IMR-90 (cell line): Measurements from ENCODE around the gene EML6. TPM values are rescaled to one million over a fixed set of nuclear protein-coding genes. Genes with fewer than 3 reads are reported as not detected.

Source experiments
- ATAC-seq: fragments of 200-7000 bp; cut with Tn5 transposase; 2 replicates; pipeline ENCODE4 v1.9.1; 2020; ENCODE audit warnings: low read depth, mild to moderate bottlenecking, moderate library complexity
- BruUV-seq: library from RNA; stranded (reverse); fragments of 400-500 nt; replicated peaks from 2 replicates; lab custom pipeline; 2021; lab: Mats Ljungman, UMichigan
- CTCF ChIA-PET: fragments of 300-600 bp; formaldehyde crosslinking; extraction: SDS; loops from one replicate; lab custom pipeline; 2021; ENCODE audit warnings: antibody characterized with exemption; lab: Yijun Ruan, JAX
- POLR2A ChIA-PET: fragments of 300-600 bp; sonication (Branson Sonifier 250); formaldehyde crosslinking; loops from one replicate; lab custom pipeline; 2022; ENCODE audit warnings: antibody characterized with exemption; ENCODE audit not compliant: unreplicated experiment; lab: Charles Lee
- DNase-seq: peaks from one replicate; pipeline ENCODE4 v3.0.0; 2013
- H2AFZ ChIP-seq: replicated peaks from 2 replicates; pipeline ENCODE3; 2013; ENCODE audit warnings: low read length, mild to moderate bottlenecking; ENCODE audit not compliant: poor library complexity
- H2AK5ac ChIP-seq: 2 replicates; pipeline ENCODE4 v1.6.1; 2013; ENCODE audit warnings: low read depth, low read length, inconsistent platforms
- H2AK9ac ChIP-seq: replicated peaks from 2 replicates; pipeline ENCODE3; 2013; ENCODE audit warnings: mild to moderate bottlenecking, low read depth, low read length, moderate library complexity; ENCODE audit not compliant: poor library complexity
- H2BK120ac ChIP-seq: 2 replicates; pipeline ENCODE4 v1.6.1; 2013; ENCODE audit warnings: low read depth, low read length, inconsistent platforms
- H2BK15ac ChIP-seq: 3 replicates; pipeline ENCODE4 v1.6.1; 2013; ENCODE audit warnings: low read depth, low read length, inconsistent platforms
- H2BK20ac ChIP-seq: 2 replicates; pipeline ENCODE4 v1.6.1; 2013; ENCODE audit warnings: low read depth, mild to moderate bottlenecking, inconsistent platforms, low read length, moderate library complexity
- H2BK5ac ChIP-seq: 2 replicates; pipeline ENCODE4 v1.6.1; 2013; ENCODE audit warnings: mild to moderate bottlenecking, low read depth, low read length, inconsistent platforms; ENCODE audit not compliant: poor library complexity, severe bottlenecking
- H3K14ac ChIP-seq: replicated peaks from 2 replicates; pipeline ENCODE4 v1.6.1; 2013; ENCODE audit warnings: low read depth, low read length, inconsistent platforms
- H3K18ac ChIP-seq: 2 replicates; pipeline ENCODE4 v1.6.1; 2013; ENCODE audit warnings: low read depth, low read length, control low read depth
- H3K23ac ChIP-seq: 2 replicates; pipeline ENCODE4 v1.6.1; 2013; ENCODE audit warnings: low read depth, low read length, inconsistent platforms
- H3K27ac ChIP-seq: 2 replicates; pipeline ENCODE4 v1.5.1; 2013; ENCODE audit warnings: mild to moderate bottlenecking, control low read depth, low read length; ENCODE audit not compliant: insufficient read depth
- H3K27me3 ChIP-seq: 2 replicates; pipeline ENCODE4 v1.6.1; 2013; ENCODE audit warnings: low read length; ENCODE audit not compliant: control insufficient read depth, insufficient read depth
- H3K36me3 ChIP-seq: 2 replicates; pipeline ENCODE4 v1.6.1; 2013; ENCODE audit warnings: low read length, mixed read lengths; ENCODE audit not compliant: control insufficient read depth, insufficient read depth
- H3K4ac ChIP-seq: 2 replicates; pipeline ENCODE4 v1.6.1; 2013; ENCODE audit warnings: low read depth, low read length, inconsistent platforms
- H3K4me1 ChIP-seq: 2 replicates; pipeline ENCODE4 v1.6.1; 2013; ENCODE audit warnings: low read length, mixed read lengths; ENCODE audit not compliant: control insufficient read depth, insufficient read depth
- H3K4me2 ChIP-seq: 2 replicates; pipeline ENCODE4 v1.6.1; 2013; ENCODE audit warnings: low read depth, mild to moderate bottlenecking, control low read depth, low read length, moderate library complexity
- H3K4me3 ChIP-seq: 2 replicates; pipeline ENCODE4 v1.5.1; 2013; ENCODE audit warnings: low read depth, mild to moderate bottlenecking, control low read depth, low read length, moderate library complexity; ENCODE audit not compliant: insufficient read depth
- H3K56ac ChIP-seq: 2 replicates; pipeline ENCODE4 v1.6.1; 2013; ENCODE audit warnings: low read length, inconsistent platforms; ENCODE audit not compliant: insufficient read depth; ENCODE audit errors: extremely low read depth
- H3K79me1 ChIP-seq, 2 experiments: 2 replicates each; pipeline ENCODE4 v1.6.1; 2013; ENCODE audit warnings: low read length in 2 of 2, inconsistent platforms in 1 of 2, low read depth in 1 of 2
- H3K9ac ChIP-seq: 2 replicates; pipeline ENCODE4 v1.6.1; 2013; ENCODE audit warnings: low read depth, low read length, control low read depth
- H3K9me1 ChIP-seq: 2 replicates; pipeline ENCODE4 v1.6.1; 2013; ENCODE audit warnings: low read length, inconsistent platforms; ENCODE audit not compliant: insufficient read depth
- H3K9me3 ChIP-seq: 2 replicates; pipeline ENCODE4 v1.6.1; 2013; ENCODE audit warnings: low read length; ENCODE audit not compliant: control insufficient read depth, insufficient read depth
- H4K20me1 ChIP-seq: 2 replicates; pipeline ENCODE4 v1.6.1; 2013; ENCODE audit warnings: low read length, inconsistent platforms; ENCODE audit not compliant: insufficient read depth
- H4K5ac ChIP-seq: 2 replicates; pipeline ENCODE4 v1.6.1; 2013; ENCODE audit warnings: mild to moderate bottlenecking, low read depth, low read length, control low read depth
- H4K8ac ChIP-seq, 2 experiments: 2 replicates each; pipeline ENCODE4 v1.6.1; 2013; ENCODE audit warnings: low read depth in 2 of 2, low read length in 2 of 2, control low read depth in 1 of 2, inconsistent platforms in 1 of 2
- H4K91ac ChIP-seq: 2 replicates; pipeline ENCODE4 v1.6.1; 2013; ENCODE audit warnings: low read depth, low read length, inconsistent platforms; ENCODE audit not compliant: insufficient read depth
- CEBPB ChIP-seq: IDR thresholded peaks from 2 replicates; pipeline ENCODE4 v1.6.1; 2012; ENCODE audit warnings: low read depth, low read length, improper control_type of control experiment
- MAFK ChIP-seq: IDR thresholded peaks from 2 replicates; pipeline ENCODE4 v1.6.1; 2012; ENCODE audit warnings: low read depth, low read length, improper control_type of control experiment
- RCOR1 ChIP-seq: IDR thresholded peaks from 2 replicates; pipeline ENCODE4 v1.6.1; 2012; ENCODE audit warnings: mild to moderate bottlenecking, low read length, improper control_type of control experiment; ENCODE audit not compliant: insufficient replicate concordance
- SMC3 ChIP-seq: fragments of 150-350 bp; IDR thresholded peaks from 2 replicates; pipeline ENCODE4 v1.6.1; 2016; ENCODE audit warnings: low read depth, mild to moderate bottlenecking, antibody characterized with exemption, low read length, moderate library complexity
- WGBS, 2 experiments: methylation state at CpG; one replicate each; pipeline versions ENCODE4 v1.1.5 to v1.1.7; 2013; ENCODE audit warnings: missing lambda C conversion rate in 2 of 2; ENCODE audit not compliant: insufficient read length in 1 of 2; ENCODE audit errors: extremely low coverage in 2 of 2; 5-methylcytosine and 5-hydroxymethylcytosine counted together
- dilution Hi-C: fragments of 300-500 bp; cut with HindIII; formaldehyde crosslinking; loops from one replicate; pipeline ENCODE4 v1.14.3; 2018; ENCODE audit warnings: low sequenced_read_pairs; ENCODE audit not compliant: unreplicated experiment
- in situ Hi-C: fragments of 300-500 bp; cut with MboI; formaldehyde crosslinking; loops from 3 replicates; pipeline ENCODE4 v1.14.3; 2019; ENCODE audit warnings: low sequenced_read_pairs, inconsistent platforms, mixed read lengths
- intact Hi-C: fragments of 100-400 bp; cut with micrococcal nuclease; formaldehyde crosslinking; loops from 2 replicates; pipeline ENCODE4 v1.10.0; 2022
- polyA plus RNA-seq, 3 experiments: library from polyadenylated mRNA; depleted of rRNA; stranded (reverse); fragments of >200 nt; gene quantifications; 2 replicates each; pipeline ENCODE4 v1.2.3, GENCODE V29; 2012; ENCODE audit warnings: low replicate concordance in 1 of 3
- total RNA-seq: library from RNA; depleted of rRNA; stranded (reverse); fragments of >200 nt; gene quantifications from 2 replicates; pipeline ENCODE4 v1.2.3, GENCODE V29; 2012

EML6 gene
- total and polyA plus RNA-seq, 2 of the 4 experiments (the other 2 are of a cell fraction): 0.18 to 0.19 TPM

- Histone ChIP-seq H3K27me3 (no peaks in the 10 kb centered on the region), H3K4me1 (peaks cover 2% of the 10 kb centered on the region), H2BK5ac (no peak overlapping the region), H3K23ac (no peak overlapping the region), H2AFZ (no peak overlapping the region), H3K9ac (no peak overlapping the region), H3K56ac (no peak overlapping the region), H3K18ac (no peak overlapping the region; the same call in 1 of the 2 replicates), H4K8ac (no peak overlapping the region), H3K4ac (no peak overlapping the region), H3K36me3 (no peaks in the 10 kb centered on the region), H3K4me3 (no peak overlapping the region), H2AK5ac (no peak overlapping the region), H3K27ac (no peak overlapping the region), H3K9me3 (no peaks in the 10 kb centered on the region), H3K14ac (no peak overlapping the region), H2BK20ac (no peak overlapping the region), H3K4me2 (no peak overlapping the region), H2BK120ac (no peak overlapping the region), H3K79me1 (no peaks in the 10 kb centered on the region), H4K5ac (no peak overlapping the region), H2BK15ac (no peak overlapping the region), H2AK9ac (no peak overlapping the region), H4K91ac (no peak overlapping the region), H4K20me1 (no peaks in the 10 kb centered on the region), H3K9me1 (peaks cover 4% of the 10 kb centered on the region)
- TF ChIP-seq CEBPB (no peak; the same call in 1 of the 2 replicates), MAFK (no peak), SMC3 (no peak), RCOR1 (no peak)
- dilution Hi-C loops (no loop called here), in situ Hi-C loops (no loop called here), intact Hi-C loops (no loop called here)
- WGBS, 2 experiments: no CpG with 5 or more reads among the region's 3 CpGs
- ChIA-PET POLR2A (interaction anchor here (0.5 kb wide), 1 partner anchor 16 kb away, joined by 3 read pairs; no protein-coding TSS in a partner anchor), CTCF (no interaction called here)
- BruUV-seq: no TSS peak
- no peak for ATAC-seq
- peak; percentile 58 for DNase-seq
Measured at GRCh38 chr2:54858021-54858681, 134.7 kb downstream of the EML6 start.
